ENCODE data around the gene SERPINA5. TPM values are rescaled to one million over a fixed set of nuclear protein-coding genes. Genes with fewer than 3 reads are reported as not detected.

The SERPINA5 gene
- total RNA-seq, 2 experiments from 2014 or later, result not detected

DNA sequence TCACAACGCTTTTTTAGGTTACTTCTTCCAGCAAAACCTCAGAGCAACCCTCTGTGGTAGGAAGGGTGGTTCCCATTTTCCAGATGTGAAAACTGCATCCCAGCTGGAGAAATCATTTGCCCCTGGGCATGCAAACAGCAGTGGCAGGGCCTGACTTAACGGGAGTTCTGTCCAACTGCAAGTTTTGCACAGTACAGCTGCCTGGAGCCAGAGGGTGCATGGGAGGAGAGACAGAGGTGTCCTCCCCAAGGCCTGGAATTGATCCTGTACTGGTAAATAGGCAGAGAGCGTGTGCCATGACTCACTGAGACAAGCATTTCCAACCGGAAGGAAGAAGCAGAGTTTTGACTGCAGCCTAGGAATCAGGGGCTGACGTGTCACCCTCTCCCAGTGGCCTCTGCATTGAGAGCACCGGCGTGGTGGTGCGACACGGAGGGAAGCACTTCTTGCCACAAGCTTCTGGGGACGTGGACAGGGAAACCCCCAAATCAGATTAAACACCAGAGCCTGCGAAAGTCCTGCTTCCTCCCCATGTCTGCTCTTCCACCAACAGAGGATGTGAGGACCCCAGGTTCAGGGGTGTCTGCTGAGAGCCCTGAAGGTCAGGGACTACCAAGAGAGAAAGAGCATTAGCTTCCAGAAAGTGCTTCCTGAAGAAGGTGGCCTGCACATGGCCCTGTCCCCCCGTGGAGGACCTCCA lies 39.0 kb upstream of the SERPINA5 start:
- POLR2A ChIA-PET, result no interaction called here
- no peak for ATAC-seq
- intact Hi-C loops (cut with micrococcal nuclease), result no loop called here
- Mint-ChIP-seq H3K27ac (no peak overlapping the region), H3K27me3 (peaks cover 12% of the 10 kb centered on the region), H3K36me3 (ENCODE audit: low read depth) (no peaks in the 10 kb centered on the region), H3K9me3 (no peaks in the 10 kb centered on the region), H3K4me3 (no peak overlapping the region), H3K4me1 (ENCODE audit: low read depth) (no peaks in the 10 kb centered on the region)
- CTCF ChIA-PET, result interaction anchor here (1.5 kb wide), 1 partner anchor 56 kb away, joined by 3 read pairs; no protein-coding TSS in a partner anchor
- TF ChIP-seq, protein P1, sequence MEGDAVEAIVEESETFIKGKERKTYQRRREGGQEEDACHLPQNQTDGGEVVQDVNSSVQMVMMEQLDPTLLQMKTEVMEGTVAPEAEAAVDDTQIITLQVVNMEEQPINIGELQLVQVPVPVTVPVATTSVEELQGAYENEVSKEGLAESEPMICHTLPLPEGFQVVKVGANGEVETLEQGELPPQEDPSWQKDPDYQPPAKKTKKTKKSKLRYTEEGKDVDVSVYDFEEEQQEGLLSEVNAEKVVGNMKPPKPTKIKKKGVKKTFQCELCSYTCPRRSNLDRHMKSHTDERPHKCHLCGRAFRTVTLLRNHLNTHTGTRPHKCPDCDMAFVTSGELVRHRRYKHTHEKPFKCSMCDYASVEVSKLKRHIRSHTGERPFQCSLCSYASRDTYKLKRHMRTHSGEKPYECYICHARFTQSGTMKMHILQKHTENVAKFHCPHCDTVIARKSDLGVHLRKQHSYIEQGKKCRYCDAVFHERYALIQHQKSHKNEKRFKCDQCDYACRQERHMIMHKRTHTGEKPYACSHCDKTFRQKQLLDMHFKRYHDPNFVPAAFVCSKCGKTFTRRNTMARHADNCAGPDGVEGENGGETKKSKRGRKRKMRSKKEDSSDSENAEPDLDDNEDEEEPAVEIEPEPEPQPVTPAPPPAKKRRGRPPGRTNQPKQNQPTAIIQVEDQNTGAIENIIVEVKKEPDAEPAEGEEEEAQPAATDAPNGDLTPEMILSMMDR (IDR thresholded peaks at IDR 0.05), result no peak
- no peak for DNase-seq

DNA sequence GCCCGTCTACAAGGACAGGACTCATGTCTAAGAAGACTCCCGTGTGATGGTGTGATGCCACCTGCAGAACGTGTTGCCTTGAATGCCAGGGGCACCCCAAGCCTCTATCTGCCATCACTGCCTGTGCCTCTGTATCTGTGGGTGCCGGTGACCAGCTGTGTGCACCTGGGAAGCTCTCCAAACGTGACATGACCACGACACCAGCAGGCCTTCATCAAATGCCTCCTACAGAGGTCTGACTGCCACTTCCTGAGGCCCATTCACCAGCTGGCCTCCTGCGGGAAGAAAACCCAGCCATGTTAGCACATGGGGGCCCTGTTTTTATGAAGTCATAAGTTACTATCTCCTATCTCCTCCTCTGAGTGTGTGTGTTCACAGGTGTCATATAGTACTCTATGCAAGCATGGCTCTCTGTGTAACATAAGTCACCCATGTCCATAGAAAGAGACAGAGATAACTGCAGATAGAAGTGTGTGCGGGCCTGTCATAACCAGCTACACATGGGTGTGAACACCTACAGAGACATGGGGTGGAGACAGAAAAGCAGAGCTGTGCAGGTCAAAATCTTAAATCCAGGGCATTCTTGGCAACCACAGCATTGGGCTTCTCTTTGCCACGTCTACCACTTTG lies 38.3 kb upstream of the SERPINA5 start:
- CTCF ChIA-PET, result interaction anchor here (1.5 kb wide), 1 partner anchor 57 kb away, joined by 3 read pairs; no protein-coding TSS in a partner anchor
- Mint-ChIP-seq H3K27me3 (peaks cover 11% of the 10 kb centered on the region), H3K36me3 (ENCODE audit: low read depth) (no peaks in the 10 kb centered on the region), H3K4me3 (no peak overlapping the region), H3K9me3 (no peaks in the 10 kb centered on the region), H3K27ac (no peak overlapping the region), H3K4me1 (ENCODE audit: low read depth) (no peaks in the 10 kb centered on the region)
- ATAC-seq (no peak), DNase-seq (no peak)
- intact Hi-C loops (cut with micrococcal nuclease), result no loop called here
- TF ChIP-seq, protein P1 (IDR thresholded peaks at IDR 0.05), result no peak
- POLR2A ChIA-PET, result no interaction called here

DNA sequence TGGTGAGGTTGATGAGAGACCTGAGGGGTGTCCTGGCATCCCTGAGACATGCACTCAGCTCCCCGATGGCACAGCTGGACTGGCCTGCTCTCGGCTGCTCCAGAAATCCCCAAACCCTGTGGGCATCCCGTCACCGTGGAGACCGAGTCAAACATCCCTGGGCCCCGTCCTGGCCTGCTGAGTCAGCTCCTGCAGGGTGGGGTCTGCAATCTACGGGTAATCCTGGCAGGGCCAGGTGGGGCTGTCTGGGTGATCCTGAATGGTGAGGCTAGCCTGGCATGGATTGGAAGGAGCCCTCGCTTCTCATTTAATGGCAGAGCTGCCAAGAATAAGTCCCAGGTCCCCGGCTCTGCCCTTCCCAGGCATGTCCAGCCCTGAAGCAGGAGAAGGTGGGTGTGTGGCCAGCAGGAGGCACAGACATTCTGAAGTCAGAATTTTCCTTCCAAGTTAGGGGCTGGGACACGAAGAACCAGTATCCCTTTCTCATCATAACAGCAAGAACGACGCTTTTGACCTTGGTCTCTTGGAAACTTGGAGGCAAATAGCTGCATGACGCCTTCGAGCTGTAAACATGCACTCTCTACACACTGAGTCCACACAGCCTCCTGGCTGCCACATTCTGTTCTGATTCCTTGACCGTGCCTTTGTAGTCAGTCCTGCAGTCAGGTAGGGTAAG lies 37.6 kb upstream of the SERPINA5 start:
- H3K36me3 Mint-ChIP-seq (ENCODE audit: low read depth), result no peaks in the 10 kb centered on the region
- no peak overlapping the region for H3K4me3 Mint-ChIP-seq
- ChIA-PET POLR2A (no interaction called here), CTCF (interaction anchor here (1.5 kb wide), 1 partner anchor 57 kb away, joined by 3 read pairs; no protein-coding TSS in a partner anchor)
- no peak overlapping the region for H3K27ac Mint-ChIP-seq
- H3K27me3 Mint-ChIP-seq, result peaks cover 10% of the 10 kb centered on the region
- no peaks in the 10 kb centered on the region for H3K4me1 Mint-ChIP-seq (ENCODE audit: low read depth)
- TF ChIP-seq, protein P1 (IDR thresholded peaks at IDR 0.05), result no peak
- DNase-seq (no peak), ATAC-seq (no peak)
- intact Hi-C loops (cut with micrococcal nuclease), result no loop called here
- no peaks in the 10 kb centered on the region for H3K9me3 Mint-ChIP-seq

DNA sequence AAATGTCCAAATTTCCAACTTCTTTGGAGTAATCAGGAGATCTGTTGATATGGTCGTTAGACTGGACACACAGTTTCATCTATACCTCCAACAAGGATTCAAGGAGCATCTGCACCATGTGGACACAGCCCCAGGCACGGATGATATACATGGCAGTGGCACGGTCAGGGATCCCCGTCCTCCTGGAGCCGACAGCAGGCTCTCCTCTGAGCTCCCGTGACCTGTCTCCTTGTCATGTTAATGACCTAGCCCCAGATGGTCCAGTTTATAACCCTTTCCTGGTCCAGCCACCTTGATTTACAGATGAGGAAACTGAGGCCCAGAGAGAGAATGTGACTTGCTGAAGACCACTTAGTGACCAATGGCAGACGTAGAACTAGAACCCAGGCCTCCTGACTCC lies 36.5 kb upstream of the SERPINA5 start:
- ChIA-PET POLR2A (no interaction called here), CTCF (no interaction called here)
- ATAC-seq (no peak), DNase-seq (no peak)
- peaks cover 10% of the 10 kb centered on the region for H3K27me3 Mint-ChIP-seq
- H3K36me3 Mint-ChIP-seq (ENCODE audit: low read depth), result no peaks in the 10 kb centered on the region
- no peak overlapping the region for H3K27ac Mint-ChIP-seq
- H3K4me3 Mint-ChIP-seq, result no peak overlapping the region
- no peaks in the 10 kb centered on the region for H3K9me3 Mint-ChIP-seq
- H3K4me1 Mint-ChIP-seq (ENCODE audit: low read depth), result no peaks in the 10 kb centered on the region
- intact Hi-C loops (cut with micrococcal nuclease), result no loop called here
- TF ChIP-seq, protein P1 (IDR thresholded peaks at IDR 0.05), result no peak

Measured in activated CD8-positive, alpha-beta T cell treated with anti-CD3 and anti-CD28 coated beads for 36 hours (primary cell).